Measurements from ENCODE around the gene NAGPA. TPM values are rescaled to one million over a fixed set of nuclear protein-coding genes. Genes with fewer than 3 reads are reported as not detected.
"Not testable (repeated sequence)": the region's sequence is repeated elsewhere in the genome, so short reads cannot be mapped to it uniquely, and the experiment has no call there.

The NAGPA gene
- 10 to 100 TPM; 11.5 to 14.7 (median 13.4) TPM for polyA plus RNA-seq (ENCODE audit: insufficient read length in 3 of 3)
- long read RNA-seq, donor 1, partial matches to known transcripts: 0 of 3 reads
- long read RNA-seq, donor 1, other reads (novel, unspliced or antisense): 0 of 3 reads
- long read RNA-seq, donor 2, partial matches to known transcripts: 0 of 1 reads
- long read RNA-seq, donor 2, other reads (novel, unspliced or antisense): 0 of 1 reads
- long read RNA-seq, donor 3, partial matches to known transcripts: 0 of 3 reads
- long read RNA-seq, donor 3, other reads (novel, unspliced or antisense): 0 of 3 reads
- long read RNA-seq, donor 4, partial matches to known transcripts: 0 of 3 reads
- long read RNA-seq, donor 4, other reads (novel, unspliced or antisense): 0 of 3 reads
- long read RNA-seq, donor 5, partial matches to known transcripts: 0 of 1 reads
- long read RNA-seq, donor 5, other reads (novel, unspliced or antisense): 0 of 1 reads
- long read RNA-seq, donor 6, partial matches to known transcripts: 0 of 4 reads
- long read RNA-seq, donor 6, other reads (novel, unspliced or antisense): 0 of 4 reads
- long read RNA-seq, donor 7, partial matches to known transcripts: 0 of 2 reads
- long read RNA-seq, donor 7, other reads (novel, unspliced or antisense): 0 of 2 reads
- long read RNA-seq, donor 8: 0 reads
- long read RNA-seq, donor 9, transcript NAGPA-201 (10 exons, 2,202 nt): major isoform, 5 of 5 reads
- long read RNA-seq, donor 9, partial matches to known transcripts: 0 of 5 reads
- long read RNA-seq, donor 9, other reads (novel, unspliced or antisense): 0 of 5 reads
- long read RNA-seq, donor 10: 0 reads
- long read RNA-seq, donor 11, partial matches to known transcripts: 0 of 2 reads
- long read RNA-seq, donor 11, other reads (novel, unspliced or antisense): 0 of 2 reads
- long read RNA-seq, donor 12, partial matches to known transcripts: 0 of 1 reads
- long read RNA-seq, donor 12, other reads (novel, unspliced or antisense): 0 of 1 reads
- long read RNA-seq, donor 13: 0 reads
- long read RNA-seq, donor 14: 0 reads
- long read RNA-seq, donor 15: 0 reads
- long read RNA-seq, donor 16, partial matches to known transcripts: 0 of 3 reads
- long read RNA-seq, donor 16, other reads (novel, unspliced or antisense): 0 of 3 reads

GRCh38 chr16:5033256-5034166 is at the start of gene NAGPA:
Gene NAGPA (minus strand): TSS chr16:5033935. CDS start chr16:5033914, 21 bp downstream.
- peak; percentile 88 for DNase-seq

DNA sequence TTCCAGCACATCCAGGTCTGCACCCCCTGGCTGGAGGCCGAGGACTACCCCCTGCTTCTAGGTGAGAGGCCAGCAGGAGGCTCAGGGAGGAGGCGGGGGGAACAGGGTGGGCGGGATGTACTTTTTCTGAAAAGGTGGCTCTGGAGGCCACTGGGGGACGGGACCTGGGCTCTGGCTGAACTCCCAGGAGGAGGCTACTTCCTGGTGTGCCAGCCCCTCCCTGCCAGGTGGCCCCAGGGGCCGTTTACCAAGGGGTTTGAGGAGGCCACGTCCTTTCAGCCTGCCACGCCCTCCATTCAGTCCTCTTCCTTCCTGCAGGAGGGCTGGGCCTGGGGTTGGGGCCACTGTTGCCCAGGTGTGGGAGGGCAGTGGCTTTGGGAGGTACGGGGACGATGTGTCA is 47.3 kb upstream of the NAGPA start:
- not testable (repeated sequence) for DNase-seq

GRCh38 chr16:5080461-5080860 is 46.7 kb upstream of the NAGPA start:
- DNase-seq: not testable (repeated sequence)

DNA sequence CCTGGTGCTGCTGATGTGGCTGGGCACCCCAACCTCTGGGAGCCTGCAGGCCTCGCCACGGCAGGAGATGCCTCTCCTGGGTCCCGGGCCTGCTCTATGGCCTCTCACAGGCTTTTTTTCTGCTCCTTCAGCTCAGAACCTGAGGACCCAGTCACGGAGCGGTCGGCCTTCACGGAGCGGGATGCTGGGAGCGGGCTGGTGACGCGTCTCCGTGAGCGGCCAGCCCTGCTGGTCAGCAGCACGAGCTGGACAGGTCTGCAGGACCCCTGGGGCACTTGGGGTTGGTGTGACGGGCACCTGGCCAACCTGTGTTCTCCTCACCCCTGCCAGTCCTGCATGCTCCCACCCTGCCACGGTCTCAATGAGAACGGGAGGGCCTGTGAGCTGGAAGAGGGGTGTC is 44.9 kb upstream of the NAGPA start:
- no peak for DNase-seq

GRCh38 chr16:5077304-5077703 is 43.6 kb upstream of the NAGPA start:
- DNase-seq: no peak

DNA sequence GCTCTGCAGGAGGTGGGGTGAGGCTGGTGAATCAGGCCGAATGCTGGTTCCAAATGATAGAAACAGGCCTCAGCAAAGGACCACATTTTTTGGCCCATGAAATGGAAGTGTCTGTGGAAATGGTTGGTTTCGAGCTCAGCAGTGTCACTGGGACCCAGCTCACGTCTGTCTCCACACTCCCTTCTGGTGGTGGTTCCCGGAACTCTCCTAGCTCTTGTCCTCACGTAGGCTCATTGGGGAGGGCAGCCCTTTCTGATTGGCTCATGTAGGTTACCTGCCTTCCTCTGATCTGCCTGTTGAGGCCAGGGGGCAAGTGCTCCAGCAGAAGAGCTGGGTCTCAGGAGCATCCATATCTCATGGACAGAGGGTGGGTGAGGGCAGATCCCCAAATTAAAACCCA is 41.9 kb upstream of the NAGPA start:
- no peak for DNase-seq

DNA sequence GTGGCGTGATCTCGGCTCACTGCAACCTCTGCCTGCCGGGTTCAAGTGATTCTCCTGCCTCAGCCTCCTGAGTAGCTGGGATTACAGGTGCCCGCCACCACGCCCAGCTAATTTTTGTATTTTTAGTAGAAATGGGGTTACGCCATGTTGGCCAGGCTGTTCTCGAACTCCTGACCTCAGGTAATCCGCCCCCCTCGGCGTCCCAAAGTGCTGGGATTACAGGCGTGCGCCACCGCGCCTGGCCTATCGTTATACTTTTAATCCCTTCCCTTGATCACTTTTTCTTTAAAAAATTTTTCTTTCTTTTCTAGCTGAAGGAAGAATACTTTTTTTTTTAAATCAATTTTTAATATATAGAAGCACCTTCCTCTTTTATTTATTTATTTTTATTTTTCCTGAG is 40.0 kb upstream of the NAGPA start:
- DNase-seq: not testable (repeated sequence)

- no peak for DNase-seq
Observed at GRCh38 chr16:5073279-5073629, 39.5 kb upstream of the NAGPA start.

DNA sequence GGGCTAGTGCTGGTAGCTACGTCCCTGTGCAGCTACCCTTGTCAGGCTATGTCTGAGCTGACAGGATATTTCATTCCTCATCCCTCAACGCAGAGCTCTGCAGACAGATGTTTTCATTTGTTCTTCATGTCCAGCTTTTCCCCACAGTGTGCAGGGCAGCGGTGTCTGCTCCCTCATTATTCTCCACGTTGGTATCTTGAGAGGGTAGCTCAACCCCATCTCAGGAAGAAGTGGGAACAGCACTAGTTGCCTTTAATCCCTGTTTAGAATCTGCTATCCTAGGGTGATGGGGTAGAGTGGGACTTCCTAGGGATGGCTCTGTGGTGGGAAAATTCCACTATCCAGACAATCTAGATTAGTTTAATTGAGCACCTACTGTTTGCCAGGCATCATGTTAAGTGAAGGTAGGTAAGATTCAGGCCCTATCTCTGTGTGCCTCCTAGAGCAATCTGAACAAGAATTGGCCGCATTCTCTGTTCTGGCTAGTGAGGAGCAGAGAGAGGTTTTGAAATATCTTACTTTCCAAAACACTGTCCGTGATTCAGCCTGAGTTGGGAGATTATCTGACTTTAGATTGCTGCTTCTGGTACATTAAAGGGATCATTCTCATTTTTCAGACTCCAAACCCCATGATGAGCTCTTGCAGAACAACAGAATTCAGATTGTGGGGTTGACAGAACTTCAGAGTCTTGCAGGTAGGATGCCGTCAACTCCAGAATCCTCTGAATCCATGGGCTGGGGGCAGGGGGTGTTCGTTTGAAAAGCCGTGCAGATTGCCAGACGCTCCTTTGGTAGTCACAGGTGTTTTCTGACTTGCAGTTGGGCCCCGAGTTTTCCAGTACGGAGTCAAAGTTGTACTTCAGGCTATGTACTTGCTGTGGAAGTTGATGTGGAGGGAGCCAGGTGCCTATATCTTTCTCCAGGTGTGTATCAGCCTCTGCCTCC is 38.9 kb upstream of the NAGPA start:
- DNase-seq: no peak

GRCh38 chr16:5071681-5072333 is 38.1 kb upstream of the NAGPA start, which contains the start of gene ALG1:
Gene ALG1 (plus strand): TSS chr16:5071843. CDS start chr16:5071850, 7 bp downstream.
- DNase-seq: peak; percentile 87

- DNase-seq: no peak
Observed at GRCh38 chr16:5071341-5071680, 37.6 kb upstream of the NAGPA start.

GRCh38 chr16:5070431-5071186 is 36.9 kb upstream of the NAGPA start:
- no peak for DNase-seq

DNA sequence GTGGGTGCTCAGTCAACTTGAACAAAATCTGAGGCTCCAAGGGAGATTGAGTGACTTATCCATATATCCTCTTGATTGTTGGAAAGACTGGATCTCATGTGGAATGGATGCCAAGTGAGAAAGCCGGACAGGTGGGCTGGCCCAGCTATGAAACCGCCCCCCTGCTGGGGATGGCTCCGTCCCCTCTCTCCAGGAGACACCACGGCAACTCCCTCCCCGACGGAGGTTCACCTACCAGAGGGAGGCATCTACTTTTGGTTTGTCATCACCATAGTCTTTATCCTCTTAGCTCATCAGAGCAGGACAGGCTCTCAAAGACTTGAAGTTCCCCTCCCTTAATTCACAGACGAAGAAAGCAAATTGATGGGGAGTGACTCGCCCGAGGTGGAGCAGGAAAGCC is 36.1 kb upstream of the NAGPA start:
- no peak for DNase-seq

GRCh38 chr16:5069048-5069447 is 35.3 kb upstream of the NAGPA start:
- DNase-seq: no peak

DNA sequence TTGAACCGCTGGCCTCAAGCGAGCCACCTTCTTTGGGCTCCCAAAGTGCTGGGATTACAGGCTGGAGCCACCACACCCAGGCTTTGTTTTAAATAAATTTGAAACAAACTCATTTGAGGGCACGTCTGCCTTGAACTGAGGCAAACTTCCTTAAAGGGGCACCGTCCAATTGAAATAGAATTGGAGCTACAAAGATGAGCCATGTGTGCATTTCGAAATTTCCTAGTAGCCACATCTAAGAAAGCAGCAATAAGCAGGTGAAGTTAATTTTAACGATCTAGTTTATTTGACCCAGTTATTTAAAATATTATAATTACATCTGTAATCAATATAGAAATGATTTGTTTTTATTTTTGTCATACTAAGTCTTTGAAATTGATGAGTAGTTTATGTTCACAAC is 32.8 kb upstream of the NAGPA start:
- no peak for DNase-seq

DNA sequence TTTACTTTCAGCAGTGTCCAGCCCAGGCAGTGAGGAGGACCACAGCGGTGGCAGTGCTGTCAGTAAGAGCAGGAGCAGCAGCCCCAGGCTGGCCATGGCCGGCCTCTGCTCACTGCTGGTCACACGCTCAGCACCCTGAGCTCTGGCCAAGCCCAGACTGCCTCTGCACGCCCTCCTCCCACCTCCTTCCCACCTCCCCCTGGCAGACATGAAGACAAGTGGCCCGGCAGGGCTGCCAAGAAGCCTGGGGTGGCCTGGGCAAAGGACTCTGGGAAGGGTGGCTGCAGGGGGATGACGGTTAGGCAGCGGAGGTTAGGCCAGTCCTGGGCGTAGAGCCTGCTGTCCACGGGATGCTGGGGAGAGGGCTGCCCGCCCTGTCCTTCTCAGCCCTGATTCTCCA is 32.1 kb upstream of the NAGPA start, which contains the start of gene C16orf89:
Gene C16orf89, minus strand, starts transcription at position 144 of the 400 bp plus-strand sequence. Its CDS starts 48 bp downstream, at position 96.
- no peak for DNase-seq

DNA sequence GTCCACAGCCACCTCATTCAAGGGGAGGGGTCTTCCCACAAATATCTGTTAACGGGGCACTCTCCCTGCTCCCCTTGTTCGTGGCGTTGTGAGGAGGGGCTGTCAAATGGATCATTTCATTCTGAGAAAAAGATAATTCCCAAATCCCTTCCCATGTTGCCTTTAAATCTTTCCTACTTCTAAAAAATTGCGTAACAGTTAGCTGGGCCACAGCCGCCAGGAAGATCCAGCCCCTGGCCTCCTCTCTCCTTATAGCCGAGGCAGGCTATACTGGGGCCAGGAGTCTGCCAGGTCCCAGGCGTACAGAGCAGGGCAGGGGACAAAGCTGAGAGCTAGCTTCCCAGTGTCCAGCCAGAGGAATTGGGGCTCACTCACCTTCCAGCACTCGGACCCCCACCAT is 31.6 kb upstream of the NAGPA start:
- DNase-seq: no peak

GRCh38 chr16:5064915-5065314 is 31.2 kb upstream of the NAGPA start:
- DNase-seq: no peak
